DND-41 (cell line): Measurements from ENCODE around the gene MAS1L.

Experiments used
- ATAC-seq: fragments of 200-7000 bp; cut with Tn5 transposase; 3 replicates; pipeline ENCODE4 v1.9.1; 2021; ENCODE audit warnings: low read depth; ENCODE audit not compliant: insufficient read depth
- DNase-seq: peaks from one replicate; pipeline ENCODE4 v3.0.0-alpha.2; 2020
- H2AFZ ChIP-seq: 2 replicates; pipeline ENCODE4 v1.6.0; 2012; ENCODE audit warnings: low read depth, low read length
- H3K27ac ChIP-seq: 2 replicates; pipeline ENCODE4 v1.5.1; 2012; ENCODE audit warnings: low read length, inconsistent platforms
- H3K27me3 ChIP-seq: fragments of 200-600 bp; sonication (generic); 2 replicates; pipeline ENCODE4 v1.6.0; 2012; ENCODE audit warnings: low read length, mild to moderate bottlenecking, inconsistent platforms; ENCODE audit not compliant: insufficient read depth, poor library complexity
- H3K36me3 ChIP-seq: 2 replicates; pipeline ENCODE4 v1.5.1; 2012; ENCODE audit warnings: low read length, inconsistent platforms; ENCODE audit not compliant: insufficient read depth
- H3K4me1 ChIP-seq: 2 replicates; pipeline ENCODE4 v1.5.1; 2012; ENCODE audit warnings: mild to moderate bottlenecking, low read length; ENCODE audit not compliant: insufficient read depth
- H3K4me2 ChIP-seq: 2 replicates; pipeline ENCODE4 v1.6.0; 2012; ENCODE audit warnings: mild to moderate bottlenecking, moderate library complexity, low read length, inconsistent platforms; ENCODE audit not compliant: insufficient read depth
- H3K4me3 ChIP-seq, 2 experiments: fragments of 200-600 bp in 1 of 2; shearing (Covaris generic) in 1 of 2; 2 replicates each; pipeline ENCODE4 v1.5.1; 2012 to 2016; ENCODE audit warnings: inconsistent platforms in 2 of 2, low read length in 2 of 2, mild to moderate bottlenecking in 2 of 2, low read depth in 1 of 2, moderate library complexity in 1 of 2
- H3K79me2 ChIP-seq: 2 replicates; pipeline ENCODE4 v1.6.0; 2012; ENCODE audit warnings: low read length, inconsistent platforms; ENCODE audit not compliant: insufficient read depth
- H3K9ac ChIP-seq: 2 replicates; pipeline ENCODE4 v1.6.0; 2012; ENCODE audit warnings: low read depth, mild to moderate bottlenecking, inconsistent platforms, low read length, moderate library complexity
- H3K9me3 ChIP-seq: 2 replicates; pipeline ENCODE4 v1.5.1; 2012; ENCODE audit warnings: low read length, moderate library complexity, mild to moderate bottlenecking, inconsistent platforms; ENCODE audit not compliant: insufficient read depth, severe bottlenecking
- H4K20me1 ChIP-seq: 2 replicates; pipeline ENCODE4 v1.6.0; 2012; ENCODE audit warnings: low read length; ENCODE audit not compliant: insufficient read depth
- EZH2 ChIP-seq: IDR thresholded peaks from 3 replicates; pipeline ENCODE4 v1.6.1; 2012; ENCODE audit warnings: borderline replicate concordance, low read depth, mild to moderate bottlenecking, moderate library complexity, low read length, inconsistent platforms; ENCODE audit not compliant: severe bottlenecking
- TF ChIP-seq, protein P1 (sequence below): IDR thresholded peaks from 2 replicates; pipeline ENCODE4 v1.5.1; 2012; ENCODE audit warnings: borderline replicate concordance, low read length, moderate library complexity, mild to moderate bottlenecking; ENCODE audit not compliant: poor library complexity, severe bottlenecking; ENCODE audit errors: extremely low read depth

The MAS1L gene

DNA sequence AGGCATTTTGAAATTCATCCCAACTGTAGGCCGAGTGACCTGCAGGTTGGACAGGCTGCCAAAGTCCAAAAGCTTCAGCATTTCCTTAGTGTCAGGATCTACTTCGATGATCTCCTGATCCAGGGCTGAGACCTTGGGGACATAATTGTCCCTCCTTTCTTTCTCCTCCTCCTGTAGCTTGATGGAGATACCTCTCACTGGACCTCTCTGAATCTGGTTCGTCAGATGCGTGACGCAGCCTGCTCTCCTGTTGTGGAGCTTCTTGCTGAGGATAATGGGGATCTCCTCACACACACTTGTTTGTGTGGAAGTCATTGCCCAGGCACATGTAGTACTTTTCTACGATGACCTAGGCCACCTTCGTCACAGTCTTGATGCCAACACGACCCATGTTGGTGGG is 1.5 kb upstream of the MAS1L start:
- Histone ChIP-seq H3K27ac (no peak overlapping the region), H3K27me3 (peaks cover 3% of the 10 kb centered on the region), H4K20me1 (no peaks in the 10 kb centered on the region; the same call in 1 of the 2 replicates), H3K36me3 (no peaks in the 10 kb centered on the region), H3K4me1 (no peaks in the 10 kb centered on the region), H3K9me3 (no peaks in the 10 kb centered on the region), H2AFZ (no peak overlapping the region), H3K9ac (no peak overlapping the region), H3K79me2 (no peaks in the 10 kb centered on the region), H3K4me2 (no peak overlapping the region), H3K4me3 (no peak overlapping the region)
- TF ChIP-seq, protein P1, sequence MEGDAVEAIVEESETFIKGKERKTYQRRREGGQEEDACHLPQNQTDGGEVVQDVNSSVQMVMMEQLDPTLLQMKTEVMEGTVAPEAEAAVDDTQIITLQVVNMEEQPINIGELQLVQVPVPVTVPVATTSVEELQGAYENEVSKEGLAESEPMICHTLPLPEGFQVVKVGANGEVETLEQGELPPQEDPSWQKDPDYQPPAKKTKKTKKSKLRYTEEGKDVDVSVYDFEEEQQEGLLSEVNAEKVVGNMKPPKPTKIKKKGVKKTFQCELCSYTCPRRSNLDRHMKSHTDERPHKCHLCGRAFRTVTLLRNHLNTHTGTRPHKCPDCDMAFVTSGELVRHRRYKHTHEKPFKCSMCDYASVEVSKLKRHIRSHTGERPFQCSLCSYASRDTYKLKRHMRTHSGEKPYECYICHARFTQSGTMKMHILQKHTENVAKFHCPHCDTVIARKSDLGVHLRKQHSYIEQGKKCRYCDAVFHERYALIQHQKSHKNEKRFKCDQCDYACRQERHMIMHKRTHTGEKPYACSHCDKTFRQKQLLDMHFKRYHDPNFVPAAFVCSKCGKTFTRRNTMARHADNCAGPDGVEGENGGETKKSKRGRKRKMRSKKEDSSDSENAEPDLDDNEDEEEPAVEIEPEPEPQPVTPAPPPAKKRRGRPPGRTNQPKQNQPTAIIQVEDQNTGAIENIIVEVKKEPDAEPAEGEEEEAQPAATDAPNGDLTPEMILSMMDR = no peak
- no peak for TF ChIP-seq EZH2
- ATAC-seq (no peak), DNase-seq (no peak)

DNA sequence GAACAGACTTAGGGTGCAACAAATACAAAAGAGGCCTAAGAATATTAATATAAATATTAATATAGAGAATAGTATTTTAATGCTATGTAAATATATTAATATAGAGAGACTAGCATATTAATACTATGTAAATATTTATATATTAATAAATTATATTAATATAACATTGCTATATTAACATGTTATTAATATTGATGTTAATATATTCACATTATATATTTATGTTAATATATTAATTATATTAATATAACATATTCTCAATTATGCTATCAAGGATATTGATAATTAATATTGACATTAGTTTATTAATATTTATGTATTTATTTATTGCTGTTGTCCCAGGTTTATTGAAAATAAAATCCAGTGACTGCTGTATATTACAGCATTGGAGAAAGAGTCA is 1.1 kb upstream of the MAS1L start:
- Histone ChIP-seq H3K4me1 (no peaks in the 10 kb centered on the region), H3K79me2 (no peaks in the 10 kb centered on the region), H3K9ac (no peak overlapping the region), H3K9me3 (no peaks in the 10 kb centered on the region), H4K20me1 (no peaks in the 10 kb centered on the region; the same call in 1 of the 2 replicates), H3K27ac (no peak overlapping the region), H3K36me3 (no peaks in the 10 kb centered on the region), H3K4me3 (no peak overlapping the region), H3K4me2 (no peak overlapping the region), H2AFZ (no peak overlapping the region), H3K27me3 (no peaks in the 10 kb centered on the region)
- ATAC-seq (no peak), DNase-seq (no peak)
- TF ChIP-seq, protein P1 = no peak
- no peak for TF ChIP-seq EZH2

DNA sequence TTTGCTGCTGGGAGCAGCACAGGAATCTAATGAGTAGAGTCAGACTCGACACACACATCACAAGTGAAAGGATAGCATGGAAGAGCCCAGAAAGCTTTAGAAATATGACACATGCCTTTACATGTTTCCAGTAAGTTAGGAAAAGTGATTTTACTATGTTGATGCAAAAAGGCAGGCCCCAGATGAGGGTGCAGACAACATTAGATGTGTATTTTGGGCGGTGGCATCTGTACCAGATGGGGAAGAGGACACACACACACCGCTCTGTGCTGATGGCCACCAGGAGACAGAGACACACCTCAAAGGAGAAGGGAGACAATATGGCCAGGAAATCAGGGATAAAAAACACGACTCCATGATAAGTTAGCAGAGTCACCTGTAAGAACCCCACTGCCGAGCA is 625 bp downstream of the MAS1L start:
- no peaks in the 10 kb centered on the region for H3K4me1 ChIP-seq
- H3K36me3 ChIP-seq = no peaks in the 10 kb centered on the region
- H3K4me2 ChIP-seq = no peak overlapping the region
- no peaks in the 10 kb centered on the region for H3K27me3 ChIP-seq
- no peaks in the 10 kb centered on the region; the same call in 1 of the 2 replicates for H4K20me1 ChIP-seq
- no peak overlapping the region for H3K9ac ChIP-seq
- no peaks in the 10 kb centered on the region for H3K79me2 ChIP-seq
- no peak overlapping the region for H3K27ac ChIP-seq
- ATAC-seq (no peak), DNase-seq (no peak)
- no peaks in the 10 kb centered on the region for H3K9me3 ChIP-seq
- no peak for TF ChIP-seq EZH2
- TF ChIP-seq, protein P1 = no peak
- no peak overlapping the region for H3K4me3 ChIP-seq
- H2AFZ ChIP-seq = no peak overlapping the region

DNA sequence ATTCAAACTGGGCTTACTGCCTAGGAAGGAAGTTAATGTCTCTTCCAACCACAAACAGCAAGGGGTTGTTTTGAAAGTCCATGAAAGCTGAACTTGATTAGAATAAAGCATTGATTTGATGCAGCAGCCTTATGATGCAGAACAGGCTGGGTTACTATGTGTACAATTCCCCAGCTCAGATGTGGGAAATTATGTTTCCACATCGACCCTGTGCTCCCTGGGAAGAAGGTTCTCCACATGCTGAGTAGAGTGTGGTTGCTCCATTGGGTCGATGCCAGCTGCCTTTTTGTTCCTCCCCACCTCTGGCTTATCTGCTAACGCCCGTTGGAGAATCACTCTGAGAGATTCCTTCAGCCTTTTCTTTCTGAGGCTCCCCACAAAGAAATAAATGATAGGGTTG is 1.2 kb downstream of the MAS1L start:
- no peak for DNase-seq
- no peak overlapping the region for H3K27ac ChIP-seq
- H2AFZ ChIP-seq = no peak overlapping the region
- ATAC-seq = no peak
- no peak overlapping the region for H3K4me3 ChIP-seq
- no peaks in the 10 kb centered on the region for H3K79me2 ChIP-seq
- H3K36me3 ChIP-seq = no peaks in the 10 kb centered on the region
- H4K20me1 ChIP-seq = no peaks in the 10 kb centered on the region; the same call in 1 of the 2 replicates
- H3K27me3 ChIP-seq = no peaks in the 10 kb centered on the region
- no peak overlapping the region for H3K9ac ChIP-seq
- no peaks in the 10 kb centered on the region for H3K4me1 ChIP-seq
- no peak overlapping the region for H3K4me2 ChIP-seq
- TF ChIP-seq, protein P1 = no peak
- no peak for TF ChIP-seq EZH2
- H3K9me3 ChIP-seq = no peaks in the 10 kb centered on the region
